Measurements from ENCODE around the gene S100A5.

DNA sequence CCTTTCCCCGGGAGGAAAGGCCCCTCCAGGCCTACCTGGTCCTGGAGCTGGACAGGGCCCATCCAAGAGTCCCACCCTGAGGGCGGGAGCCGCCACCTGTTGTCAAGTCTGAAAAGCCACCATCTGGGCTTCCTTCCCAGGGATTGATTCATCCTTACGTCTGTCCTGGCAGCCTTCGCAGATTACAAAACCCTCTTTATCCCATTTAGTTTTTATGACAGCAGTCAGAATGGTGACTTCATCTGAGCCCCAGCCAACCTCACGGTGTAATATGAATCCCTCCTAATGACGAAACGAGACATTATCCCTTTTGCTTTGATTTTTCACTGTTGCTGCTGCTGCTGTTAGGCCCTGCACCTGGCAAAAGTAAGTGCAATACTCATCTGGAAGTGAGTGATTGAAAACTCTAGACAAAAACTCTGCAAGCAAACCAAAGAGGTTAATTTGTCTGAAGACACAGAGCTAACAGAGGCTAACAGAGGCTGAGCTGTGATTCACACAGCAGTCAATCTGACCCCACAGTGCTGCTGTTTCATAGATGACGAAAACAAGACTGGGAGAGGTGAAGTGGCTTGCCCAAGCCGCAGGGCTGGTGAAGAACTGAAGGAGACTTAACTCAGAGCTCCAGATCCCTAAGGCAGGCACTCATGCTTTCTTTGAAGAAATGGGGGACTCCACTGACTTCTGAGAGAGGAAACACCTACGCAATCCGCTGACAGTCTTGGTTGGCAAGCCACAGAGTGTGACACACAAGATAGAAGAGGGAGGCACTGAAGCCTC is 50.3 kb downstream of the S100A5 start:
- TF ChIP-seq, protein P1, sequence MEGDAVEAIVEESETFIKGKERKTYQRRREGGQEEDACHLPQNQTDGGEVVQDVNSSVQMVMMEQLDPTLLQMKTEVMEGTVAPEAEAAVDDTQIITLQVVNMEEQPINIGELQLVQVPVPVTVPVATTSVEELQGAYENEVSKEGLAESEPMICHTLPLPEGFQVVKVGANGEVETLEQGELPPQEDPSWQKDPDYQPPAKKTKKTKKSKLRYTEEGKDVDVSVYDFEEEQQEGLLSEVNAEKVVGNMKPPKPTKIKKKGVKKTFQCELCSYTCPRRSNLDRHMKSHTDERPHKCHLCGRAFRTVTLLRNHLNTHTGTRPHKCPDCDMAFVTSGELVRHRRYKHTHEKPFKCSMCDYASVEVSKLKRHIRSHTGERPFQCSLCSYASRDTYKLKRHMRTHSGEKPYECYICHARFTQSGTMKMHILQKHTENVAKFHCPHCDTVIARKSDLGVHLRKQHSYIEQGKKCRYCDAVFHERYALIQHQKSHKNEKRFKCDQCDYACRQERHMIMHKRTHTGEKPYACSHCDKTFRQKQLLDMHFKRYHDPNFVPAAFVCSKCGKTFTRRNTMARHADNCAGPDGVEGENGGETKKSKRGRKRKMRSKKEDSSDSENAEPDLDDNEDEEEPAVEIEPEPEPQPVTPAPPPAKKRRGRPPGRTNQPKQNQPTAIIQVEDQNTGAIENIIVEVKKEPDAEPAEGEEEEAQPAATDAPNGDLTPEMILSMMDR (conservative IDR thresholded peaks at IDR 0.05; ENCODE audit: low read length), result no peak
- no peak for TF ChIP-seq EZH2phosphoT487 (IDR thresholded peaks at IDR 0.05; ENCODE audit: borderline replicate concordance, low read depth, low read length)
